ENCODE results near the gene TMEM163.
"Not testable (repeated sequence)": the region's sequence is repeated elsewhere in the genome, so short reads cannot be mapped to it uniquely, and the experiment has no call there.

Gene TMEM163

GRCh38 chr2:134581877-134582546 is 136.8 kb downstream of the TMEM163 start:
- no peak for DNase-seq (ENCODE audit: low read depth in 3 of 3)

GRCh38 chr2:134578316-134578715 is 140.5 kb downstream of the TMEM163 start:
- no peak for DNase-seq (ENCODE audit: low read depth in 3 of 3)

DNA sequence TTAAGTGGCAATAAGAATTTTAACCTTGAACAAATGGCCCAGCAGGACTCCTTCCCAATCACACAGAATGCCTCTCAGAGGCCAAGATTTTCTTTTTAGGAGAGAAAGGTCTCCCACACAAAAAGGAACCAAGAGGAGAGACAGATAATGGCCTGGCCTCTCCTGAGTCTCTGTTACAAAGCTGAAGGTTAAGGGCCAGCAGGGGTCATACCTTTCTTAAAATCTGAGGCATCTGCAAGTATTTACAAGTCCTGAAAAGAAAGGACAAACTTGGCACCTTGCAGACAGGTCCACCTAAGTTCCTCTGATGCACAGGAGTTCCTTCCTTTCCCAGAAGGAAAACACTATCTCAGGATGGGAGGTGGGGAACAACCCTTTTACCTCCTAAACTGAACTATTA is 142.3 kb downstream of the TMEM163 start:
- no peak for DNase-seq (ENCODE audit: low read depth in 3 of 3)

GRCh38 chr2:134575888-134576287 is 142.9 kb downstream of the TMEM163 start:
- DNase-seq (ENCODE audit: low read depth in 3 of 3): no peak

GRCh38 chr2:134574611-134575330 is 144.0 kb downstream of the TMEM163 start:
- no peak for DNase-seq (ENCODE audit: low read depth in 3 of 3)

GRCh38 chr2:134573724-134574123 is 145.1 kb downstream of the TMEM163 start:
- no peak for DNase-seq (ENCODE audit: low read depth in 3 of 3)

GRCh38 chr2:134573085-134573370 is 145.8 kb downstream of the TMEM163 start:
- DNase-seq (ENCODE audit: low read depth in 3 of 3): no peak

DNA sequence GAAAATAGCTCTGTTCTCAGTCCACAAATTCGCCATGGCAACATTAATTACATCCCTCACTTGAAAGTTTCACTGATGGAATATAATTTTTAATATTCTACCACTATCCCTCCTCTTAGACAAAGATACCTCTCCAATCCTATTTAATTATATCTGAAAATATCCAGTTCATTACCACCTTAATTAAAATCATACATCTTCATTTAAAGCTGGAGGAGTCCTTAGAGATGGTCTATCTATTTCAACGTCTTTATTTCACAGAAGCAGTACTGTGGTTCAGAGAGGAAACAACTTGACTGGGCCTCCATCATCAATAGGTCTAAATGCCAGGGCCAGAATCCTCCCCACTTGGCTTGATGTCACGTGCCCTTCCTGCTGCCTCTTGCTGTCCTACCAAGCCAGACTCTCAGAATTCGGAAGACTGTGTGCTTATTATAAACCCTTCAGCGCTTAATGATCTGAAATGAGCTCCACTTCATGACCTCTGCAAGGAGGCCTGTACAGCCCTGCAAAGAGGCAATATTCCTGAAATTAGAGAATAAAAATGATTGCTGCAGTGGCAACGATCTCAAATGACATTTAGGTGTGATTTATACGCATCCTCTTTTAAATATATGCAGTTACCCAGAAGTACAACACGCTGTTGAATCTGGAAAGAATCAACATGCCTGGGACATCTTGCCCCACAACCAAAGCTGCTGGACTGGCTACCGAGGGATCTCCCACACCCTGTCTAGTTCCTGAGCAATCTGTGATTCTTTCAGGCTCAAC is 146.3 kb downstream of the TMEM163 start:
- DNase-seq (ENCODE audit: low read depth in 3 of 3): no peak

DNA sequence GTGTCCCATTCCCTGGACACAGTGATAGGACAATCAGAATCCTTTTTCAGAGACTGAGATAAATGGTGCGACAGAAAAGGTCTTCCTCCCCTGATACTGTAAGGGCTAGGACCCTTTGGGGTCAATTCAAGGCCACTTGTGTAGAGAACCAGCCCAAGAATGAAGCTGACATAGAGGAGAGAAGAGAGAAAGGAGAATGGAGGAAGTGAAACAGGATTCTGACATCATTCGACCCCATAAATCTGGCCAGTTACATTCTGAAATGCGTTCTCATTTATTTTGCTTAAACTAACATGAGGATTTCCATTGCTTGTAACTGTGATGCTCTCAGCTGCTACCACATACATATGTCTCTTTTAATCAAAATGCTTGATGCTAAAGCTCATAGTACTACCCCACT is 148.1 kb downstream of the TMEM163 start:
- DNase-seq (ENCODE audit: low read depth in 3 of 3): no peak

DNA sequence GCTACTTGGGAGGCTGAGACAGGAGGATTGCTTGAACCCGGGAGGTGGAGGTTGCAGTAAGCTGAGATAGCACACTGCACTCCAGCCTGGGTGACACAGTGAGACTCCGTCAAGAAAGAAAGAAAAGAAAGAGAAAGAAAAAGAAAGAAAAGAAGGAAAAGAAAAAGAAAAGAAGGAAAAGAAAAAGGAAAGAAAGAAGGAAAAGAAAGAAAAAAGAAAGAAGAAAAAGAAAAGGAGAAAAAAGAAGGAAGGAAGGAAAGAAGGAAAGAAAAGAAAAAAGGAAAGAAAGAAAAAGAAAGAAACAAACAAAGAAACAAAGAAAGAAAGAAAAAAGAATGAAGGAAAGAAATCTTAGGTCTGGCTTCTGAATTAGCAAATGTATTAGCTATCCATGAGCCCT is 150.4 kb downstream of the TMEM163 start:
- no peak for DNase-seq (ENCODE audit: low read depth in 3 of 3)

- no peak for DNase-seq (ENCODE audit: low read depth in 3 of 3)
Observed at GRCh38 chr2:134567666-134568065, 151.1 kb downstream of the TMEM163 start.

DNA sequence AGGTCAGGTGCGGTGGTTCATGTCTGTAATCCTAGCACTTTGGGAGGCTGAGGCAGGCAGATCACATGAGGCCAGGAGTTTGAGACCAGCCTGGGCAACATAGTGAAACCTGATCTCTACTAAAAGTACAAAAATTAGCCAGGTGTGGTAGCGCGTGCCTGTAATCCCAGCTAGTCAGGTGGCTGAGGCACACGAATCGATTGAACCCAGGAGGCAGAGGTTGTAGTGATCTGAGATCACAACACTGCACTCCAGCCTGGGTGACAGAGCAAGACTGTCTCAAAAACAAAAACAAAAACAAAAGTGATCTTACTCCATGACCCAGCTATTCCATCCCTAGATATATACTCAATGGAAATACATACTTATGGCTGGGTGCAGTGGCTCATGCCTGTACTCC is 153.8 kb downstream of the TMEM163 start:
- not testable (repeated sequence) for DNase-seq (ENCODE audit: low read depth in 3 of 3)

DNA sequence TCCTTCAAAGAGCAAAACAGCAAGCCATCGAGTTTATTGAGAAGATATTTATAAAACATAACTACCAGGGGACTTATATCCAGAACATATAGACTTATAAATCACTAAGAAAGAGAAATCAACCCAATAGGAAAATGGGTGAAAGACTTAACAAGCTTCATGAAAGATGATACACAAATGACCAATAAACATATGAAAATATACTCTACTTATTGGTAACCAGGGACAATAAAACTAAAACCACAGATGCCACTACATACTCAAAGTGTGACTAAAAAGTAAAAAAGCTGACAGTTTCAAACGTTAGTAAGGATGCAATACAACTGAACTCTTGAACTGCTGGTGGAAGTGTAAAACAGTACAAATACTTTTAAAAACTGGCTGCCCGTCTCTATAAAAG is 154.3 kb downstream of the TMEM163 start:
- DNase-seq (ENCODE audit: low read depth in 3 of 3): no peak

- DNase-seq (ENCODE audit: low read depth in 3 of 3): no peak
Observed at GRCh38 chr2:134558208-134558830, 160.5 kb downstream of the TMEM163 start.

- no peak for DNase-seq (ENCODE audit: low read depth in 3 of 3)
Observed at GRCh38 chr2:134555411-134555810, 163.4 kb downstream of the TMEM163 start.

DNA sequence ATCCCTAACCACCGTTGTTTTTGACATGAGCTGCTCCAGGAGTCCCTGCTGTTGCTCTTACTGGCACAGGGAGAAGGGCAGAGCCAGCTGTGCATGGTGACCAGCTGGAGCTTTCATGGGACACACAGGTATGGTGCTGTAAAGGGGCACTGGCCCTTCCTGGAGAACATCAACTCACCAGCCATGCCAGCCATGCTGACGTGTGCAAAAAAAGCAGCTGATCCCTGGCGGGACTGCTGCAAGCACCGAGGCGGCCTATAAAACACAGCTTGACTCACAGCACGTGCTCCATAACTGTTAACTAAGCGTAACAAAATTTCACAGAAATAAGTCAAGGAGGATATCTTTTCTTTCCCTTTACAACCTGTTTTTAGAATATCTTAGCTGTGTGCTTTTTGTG is 165.1 kb downstream of the TMEM163 start:
- DNase-seq (ENCODE audit: low read depth in 3 of 3): no peak

DNA sequence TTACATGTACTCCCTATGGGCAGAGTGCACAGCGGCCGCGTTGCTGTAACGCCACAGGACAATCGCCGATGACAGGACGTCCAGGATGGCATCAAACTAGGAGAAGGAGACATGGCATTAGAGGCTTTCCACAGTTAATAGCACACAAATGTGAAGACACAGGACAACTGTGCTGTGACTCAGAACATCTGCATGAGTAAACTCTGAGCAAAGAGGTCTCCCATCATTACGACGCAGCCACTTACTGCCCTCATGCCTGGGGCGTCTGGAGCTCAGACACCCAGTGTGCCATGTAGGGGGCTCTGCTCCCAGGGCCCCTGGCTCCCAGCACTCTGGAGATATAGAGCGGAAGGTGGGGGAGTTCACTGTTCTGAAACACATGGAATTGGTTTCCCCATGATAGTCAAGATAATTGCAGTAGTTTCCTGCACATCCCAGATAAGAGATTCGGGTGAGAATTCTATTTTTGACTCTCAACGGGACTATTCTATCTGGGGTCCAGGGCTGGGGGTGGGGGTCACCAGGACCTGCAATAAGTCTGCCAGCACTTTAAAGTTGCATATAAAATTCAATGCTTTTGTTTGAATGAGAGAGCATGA is 168.1 kb downstream of the TMEM163 start:
- no peak for DNase-seq (ENCODE audit: low read depth in 3 of 3)

- DNase-seq (ENCODE audit: low read depth in 3 of 3): no peak
Observed at GRCh38 chr2:134549104-134549503, 169.7 kb downstream of the TMEM163 start.

GRCh38 chr2:134540990-134541389 is 177.8 kb downstream of the TMEM163 start:
- no peak for DNase-seq (ENCODE audit: low read depth in 3 of 3)

GRCh38 chr2:134539981-134540380 is 178.8 kb downstream of the TMEM163 start:
- no peak for DNase-seq (ENCODE audit: low read depth in 3 of 3)

DNA sequence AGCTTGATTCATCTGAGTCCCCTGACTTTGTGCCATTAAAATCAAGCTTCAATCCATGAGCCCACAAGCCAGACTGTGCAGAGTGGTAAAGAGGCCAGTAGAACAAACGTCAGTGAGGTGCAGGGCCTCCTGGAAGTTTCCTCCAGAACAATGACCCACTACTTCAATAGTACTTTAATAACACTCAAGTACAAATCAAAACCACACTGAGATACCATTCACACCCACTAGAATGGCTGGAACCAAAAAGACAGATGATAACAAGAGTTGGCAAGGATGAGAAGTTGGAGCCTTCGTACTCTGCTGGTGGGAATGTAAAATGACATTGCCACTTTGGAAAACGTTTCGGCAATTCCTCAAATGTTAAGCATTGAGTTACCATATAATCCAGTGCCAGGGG is 181.1 kb downstream of the TMEM163 start:
- DNase-seq (ENCODE audit: low read depth in 3 of 3): no peak

DNA sequence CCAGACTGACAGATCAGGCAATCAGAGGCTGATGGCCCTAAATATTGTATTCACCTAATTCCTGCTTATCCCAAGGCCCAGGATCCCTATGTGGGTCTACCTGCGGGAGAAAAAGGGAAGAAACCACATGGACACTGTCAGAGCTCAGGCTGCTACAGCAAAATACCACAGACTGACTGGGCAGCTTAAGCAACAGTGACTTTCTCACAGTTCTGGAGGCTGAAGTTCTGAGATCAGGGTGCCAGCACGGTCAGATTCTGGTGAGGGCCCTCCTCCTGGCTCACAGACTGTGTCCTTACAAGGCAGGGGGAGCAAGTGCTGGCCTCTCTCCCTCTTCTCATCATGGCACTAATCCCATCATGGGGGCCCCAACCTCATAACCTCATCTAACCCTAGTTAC is 181.7 kb downstream of the TMEM163 start:
- no peak for DNase-seq (ENCODE audit: low read depth in 3 of 3)

Measured in stimulated activated CD4-positive, alpha-beta T cell treated with anti-CD3 and anti-CD28 coated beads, TNF-alpha, amount 100 ng/mL, for 4 hours (primary cell).